ENCODE data around the gene CDC42EP4.

Gene CDC42EP4

DNA sequence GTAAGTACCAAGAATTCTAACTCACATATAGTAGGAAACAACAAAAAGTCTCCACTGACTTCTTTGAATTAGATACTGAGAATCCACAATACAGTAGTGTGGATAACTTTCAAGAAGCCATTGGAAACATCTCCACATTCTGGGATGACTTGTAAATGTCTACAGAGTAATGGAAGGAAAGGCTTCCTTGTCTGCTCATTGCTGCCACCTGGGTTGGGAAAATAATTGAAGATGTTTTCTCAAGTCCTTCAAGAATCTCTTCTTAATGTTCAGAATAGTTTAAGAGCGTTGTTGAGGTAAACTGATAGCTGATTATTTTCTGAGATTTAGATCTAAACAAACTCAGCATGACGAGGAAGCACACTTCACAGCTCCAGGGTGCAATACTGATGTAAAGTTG lies 64.1 kb downstream of the CDC42EP4 start:
- no peak for DNase-seq

DNA sequence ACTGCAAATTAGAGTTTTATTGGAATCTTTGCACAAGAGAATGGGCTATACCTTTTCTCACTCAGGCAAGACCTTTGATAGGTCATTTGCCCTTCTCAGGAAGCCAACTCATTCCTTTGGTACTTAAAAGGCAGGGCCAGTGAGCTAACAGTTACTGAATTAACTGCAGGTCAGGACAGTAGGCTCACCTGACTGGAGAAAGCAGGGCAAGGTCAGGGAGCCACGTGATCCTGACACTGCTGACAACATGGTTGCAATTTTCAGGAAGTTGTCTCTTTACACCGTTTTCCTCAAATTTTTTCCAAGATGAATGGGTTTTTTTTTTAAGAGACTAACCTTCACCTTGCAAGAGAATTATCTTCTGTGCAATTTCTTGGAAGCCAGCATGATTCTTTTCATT lies 71.2 kb downstream of the CDC42EP4 start:
- no peak for DNase-seq

DNA sequence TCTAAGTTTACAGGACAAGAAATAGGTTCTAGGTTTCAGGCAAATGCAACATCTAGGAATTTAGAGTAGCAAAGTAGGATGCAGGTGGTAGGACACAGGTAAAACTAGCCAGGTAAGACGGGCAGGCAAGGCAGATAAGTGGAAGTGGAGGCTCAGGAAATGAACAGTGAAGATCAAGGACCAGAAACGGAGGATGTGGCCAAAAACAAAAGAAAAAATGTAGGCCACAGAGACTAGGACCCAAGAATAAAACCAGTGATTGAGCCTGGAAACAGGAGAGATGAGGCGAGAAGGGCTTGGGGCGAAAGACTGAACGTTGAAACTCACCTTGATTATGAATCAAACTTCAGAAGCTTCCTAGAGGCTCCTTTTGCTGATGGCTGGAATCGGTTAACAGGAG lies 74.1 kb downstream of the CDC42EP4 start:
- DNase-seq = no peak

DNA sequence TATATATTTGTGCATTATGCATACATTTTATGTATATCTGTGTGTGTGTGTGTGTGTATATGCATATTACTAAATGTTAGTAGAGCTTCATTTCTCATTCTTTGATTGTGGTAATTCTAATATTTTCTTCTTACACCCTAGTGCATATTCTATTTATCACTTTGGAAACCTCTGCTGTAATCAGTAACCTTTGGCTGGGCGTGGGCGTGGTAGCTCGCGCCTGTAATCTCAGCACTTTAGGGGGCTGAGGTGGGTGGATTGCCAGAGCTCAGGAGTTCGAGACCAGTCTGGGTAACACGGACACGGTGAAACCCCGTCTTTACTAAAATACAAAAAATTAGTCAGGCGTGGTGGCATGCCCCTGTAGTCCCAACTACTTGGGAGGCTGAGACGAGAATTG lies 77.1 kb downstream of the CDC42EP4 start:
- DNase-seq = no peak
